HepG2 (cell line): ENCODE measurements around the gene VAC14. TPM values are rescaled to one million over a fixed set of nuclear protein-coding genes. Genes with fewer than 3 reads are reported as not detected.

Source experiments
- ARNT2 ChIP-seq: sonication (generic); formaldehyde crosslinking; IDR thresholded peaks from 2 replicates; pipeline ENCODE4 v1.8.0; 2022; ENCODE audit warnings: mild to moderate bottlenecking, low read depth, missing genetic modification reagents, moderate library complexity
- ATF1 ChIP-seq: IDR thresholded peaks from 2 replicates; pipeline ENCODE4 v1.6.1; 2016; ENCODE audit warnings: mild to moderate bottlenecking, control low read depth
- BCLAF1 ChIP-seq: fragments of 450-650 bp; IDR thresholded peaks from 2 replicates; pipeline ENCODE4 v1.6.1; 2017; ENCODE audit warnings: mild to moderate bottlenecking
- BHLHE40 ChIP-seq: IDR thresholded peaks from 2 replicates; pipeline ENCODE4 v1.6.1; 2011; ENCODE audit warnings: low read length, improper control_type of control experiment
- CBX1 ChIP-seq: IDR thresholded peaks from one replicate; pipeline ENCODE4 v1.6.1; 2016; ENCODE audit warnings: antibody characterized with exemption, low read depth
- HHEX ChIP-seq: IDR thresholded peaks from 2 replicates; pipeline ENCODE4 v1.6.1; 2016; ENCODE audit warnings: control low read depth
- NFIB ChIP-seq: sonication (generic); formaldehyde crosslinking; IDR thresholded peaks from 2 replicates; pipeline ENCODE4 v1.9.0; 2021; ENCODE audit warnings: missing genetic modification reagents, mild to moderate bottlenecking, borderline replicate concordance
- SMAD3 ChIP-seq: sonication (generic); formaldehyde crosslinking; IDR thresholded peaks from 2 replicates; pipeline ENCODE4 v1.4.0; 2020; ENCODE audit warnings: missing genetic modification reagents
- SP2 ChIP-seq: sonication (generic); formaldehyde crosslinking; IDR thresholded peaks from 2 replicates; pipeline ENCODE4 v1.5.1; 2020; ENCODE audit warnings: mild to moderate bottlenecking, missing genetic modification reagents
- STAT5B ChIP-seq: sonication (generic); formaldehyde crosslinking; IDR thresholded peaks from 2 replicates; pipeline ENCODE4 v1.4.0; 2020; ENCODE audit warnings: missing genetic modification reagents
- TEAD3 ChIP-seq: optimal IDR thresholded peaks from 2 replicates; pipeline ENCODE3; 2016; ENCODE audit warnings: borderline replicate concordance
- TGIF2 ChIP-seq: IDR thresholded peaks from 2 replicates; pipeline ENCODE4 v1.6.1; 2016; ENCODE audit warnings: control low read depth, missing compliant biosample characterization
- U2AF2 ChIP-seq: fragments of 200-400 bp; formaldehyde crosslinking; IDR thresholded peaks from 2 replicates; pipeline ENCODE4 v1.6.1; 2017; ENCODE audit warnings: low read depth, mild to moderate bottlenecking, low read length
- ZBTB25 ChIP-seq: IDR thresholded peaks from 2 replicates; pipeline ENCODE4 v1.6.1; 2018; ENCODE audit warnings: missing genetic modification reagents
- ZMYM3 ChIP-seq: sonication (generic); formaldehyde crosslinking; IDR thresholded peaks from 2 replicates; pipeline ENCODE4 v1.5.1; 2020; ENCODE audit warnings: mild to moderate bottlenecking, missing genetic modification reagents
- ZMYM4 ChIP-seq: sonication (generic); formaldehyde crosslinking; IDR thresholded peaks from 2 replicates; pipeline ENCODE4 v1.8.1; 2023; ENCODE audit warnings: mild to moderate bottlenecking, missing genetic modification reagents
- ZNF18 ChIP-seq: sonication (generic); formaldehyde crosslinking; IDR thresholded peaks from 2 replicates; pipeline ENCODE4 v1.8.0; 2022; ENCODE audit warnings: mild to moderate bottlenecking, missing genetic modification reagents; ENCODE audit not compliant: insufficient replicate concordance
- ZNF253 ChIP-seq: sonication (generic); formaldehyde crosslinking; IDR thresholded peaks from 2 replicates; pipeline ENCODE4 v1.8.0; 2022; ENCODE audit warnings: mild to moderate bottlenecking, missing genetic modification reagents, borderline replicate concordance
- ZNF256 ChIP-seq: sonication (generic); formaldehyde crosslinking; conservative IDR thresholded peaks from 2 replicates; pipeline ENCODE4 v1.4.0; 2020; ENCODE audit warnings: missing genetic modification reagents
- ZNF260 ChIP-seq: sonication (generic); formaldehyde crosslinking; IDR thresholded peaks from 2 replicates; pipeline ENCODE4 v1.4.0; 2020; ENCODE audit warnings: missing genetic modification reagents, low read depth, mild to moderate bottlenecking, borderline replicate concordance
- ZNF530 ChIP-seq: sonication (generic); formaldehyde crosslinking; IDR thresholded peaks from 2 replicates; pipeline ENCODE4 v1.5.0; 2020; ENCODE audit warnings: low read depth, mild to moderate bottlenecking, missing genetic modification reagents
- ZNF549 ChIP-seq: sonication (generic); formaldehyde crosslinking; IDR thresholded peaks from 2 replicates; pipeline ENCODE4 v1.5.0; 2020; ENCODE audit warnings: missing genetic modification reagents
- ZNF670 ChIP-seq: sonication (generic); formaldehyde crosslinking; IDR thresholded peaks from 2 replicates; pipeline ENCODE4 v1.8.0; 2022; ENCODE audit warnings: mild to moderate bottlenecking, missing genetic modification reagents, borderline replicate concordance
- ZNF724P ChIP-seq: sonication (generic); formaldehyde crosslinking; IDR thresholded peaks from 2 replicates; pipeline ENCODE4 v1.8.0; 2022; ENCODE audit warnings: missing genetic modification reagents, borderline replicate concordance
- ZNF747 ChIP-seq: sonication (generic); formaldehyde crosslinking; IDR thresholded peaks from 2 replicates; pipeline ENCODE4 v1.8.1; 2023; ENCODE audit warnings: missing genetic modification reagents, mild to moderate bottlenecking, borderline replicate concordance
- ZNF75D ChIP-seq: sonication (generic); formaldehyde crosslinking; IDR thresholded peaks from 2 replicates; pipeline ENCODE4 v1.8.1; 2023; ENCODE audit warnings: missing genetic modification reagents, mild to moderate bottlenecking, borderline replicate concordance
- ZNF782 ChIP-seq: sonication (generic); formaldehyde crosslinking; IDR thresholded peaks from 2 replicates; pipeline ENCODE4 v1.4.0; 2020; ENCODE audit warnings: missing genetic modification reagents, mild to moderate bottlenecking, borderline replicate concordance
- ZNF891 ChIP-seq: sonication (generic); formaldehyde crosslinking; IDR thresholded peaks from 2 replicates; pipeline ENCODE4 v1.5.0; 2020; ENCODE audit warnings: mild to moderate bottlenecking, missing genetic modification reagents
- polyA plus RNA-seq, 8 experiments: library from polyadenylated mRNA; depleted of rRNA in 3 of 8; stranded (reverse) in 7 of 8; unstranded in 1 of 8; fragments of >200 nt; fragmentation: Illumina TruSeq in 4 of 8; extraction: Trizol in 4 of 8; gene quantifications; 2 replicates each; pipeline versions ENCODE4 v1.2.1 to v1.2.3, GENCODE V29; 2011 to 2016; ENCODE audit warnings: low read depth in 4 of 8, missing spikeins in 1 of 8, mixed read lengths in 1 of 8; ENCODE audit not compliant: insufficient read depth in 1 of 8
- total RNA-seq, 5 experiments: library from RNA; depleted of rRNA; stranded (reverse); fragments of >200 nt; fragmentation: Illumina TruSeq; extraction: Trizol; gene quantifications; 2 replicates each; pipeline ENCODE4 v1.2.3, GENCODE V29; 2016; ENCODE audit warnings: low read depth in 1 of 5

VAC14 gene
- total and polyA plus RNA-seq, 2 of the 13 experiments (the other 11 are each of a cell fraction or from before 2014, with no cell fraction given) = 23.5 to 24.6 TPM

- peak; percentile 85; the same call in 1 of the 2 replicates for TF ChIP-seq ZNF253 (CRISPR knock-in tag)
- no peak for TF ChIP-seq ZNF18
- no peak for TF ChIP-seq ZNF549 (CRISPR knock-in tag)
- TF ChIP-seq ZNF75D (CRISPR knock-in tag) = no peak
- TF ChIP-seq STAT5B (CRISPR knock-in tag) = no peak
- TF ChIP-seq ZNF891 = peak; percentile 55
- no peak for TF ChIP-seq SP2 (CRISPR knock-in tag)
- no peak for TF ChIP-seq U2AF2
- no peak for TF ChIP-seq ZMYM3 (CRISPR knock-in tag)
- TF ChIP-seq SMAD3 (CRISPR knock-in tag) = no peak
- TF ChIP-seq ZNF724P = no peak
- TF ChIP-seq ZNF670 (CRISPR knock-in tag) = no peak
- TF ChIP-seq ZMYM4 (CRISPR knock-in tag) = no peak
- 0 out of 2 replicates have a peak, but pooled peaks have one; percentile 13 for TF ChIP-seq ZNF256 (CRISPR knock-in tag)
- TF ChIP-seq ZNF260 (CRISPR knock-in tag) = no peak
- TF ChIP-seq BCLAF1 = no peak
- no peak for TF ChIP-seq NFIB (CRISPR knock-in tag)
- no peak for TF ChIP-seq TGIF2
- no peak for TF ChIP-seq ZNF747
- TF ChIP-seq ZNF530 = no peak
- 0 out of 2 replicates have a peak, but pooled peaks have one; percentile 38 for TF ChIP-seq ARNT2 (CRISPR knock-in tag)
- TF ChIP-seq CBX1 = no peak
- no peak for TF ChIP-seq ZNF782 (CRISPR knock-in tag)
- no peak for TF ChIP-seq TEAD3 (CRISPR knock-in tag)
- no peak for TF ChIP-seq HHEX (CRISPR knock-in tag)
- TF ChIP-seq ZBTB25 (CRISPR knock-in tag) = no peak
- no peak for TF ChIP-seq ATF1 (CRISPR knock-in tag)
- TF ChIP-seq BHLHE40 = no peak
Measured at GRCh38 chr16:70723740-70724145, 77.2 kb downstream of the VAC14 start (continued).
